ENCODE measurements around the gene RTF1.
"Not testable (repeated sequence)": the region's sequence is repeated elsewhere in the genome, so short reads cannot be mapped to it uniquely, and the experiment has no call there.

The RTF1 gene

GRCh38 chr15:41435037-41435786 lies 18.3 kb downstream of the RTF1 start:
- H3K4me3 ChIP-seq (ENCODE audit: low read depth, low read length), result no peak overlapping the region
- DNase-seq (ENCODE audit: low read depth), result no peak

- no peak overlapping the region for H3K4me3 ChIP-seq (ENCODE audit: low read depth, low read length)
- DNase-seq (ENCODE audit: low read depth), result no peak
Measured at GRCh38 chr15:41437448-41437847, 20.6 kb downstream of the RTF1 start.

- no peak for DNase-seq (ENCODE audit: low read depth)
- H3K4me3 ChIP-seq (ENCODE audit: low read depth, low read length), result no peak overlapping the region
Measured at GRCh38 chr15:41438206-41438605, 21.3 kb downstream of the RTF1 start.

- DNase-seq (ENCODE audit: low read depth), result not testable (repeated sequence)
Measured at GRCh38 chr15:41438745-41439144, 21.9 kb downstream of the RTF1 start.

GRCh38 chr15:41443275-41443674 lies 26.4 kb downstream of the RTF1 start:
- DNase-seq (ENCODE audit: low read depth), result no peak
- H3K4me3 ChIP-seq (ENCODE audit: low read depth, low read length), result no peak overlapping the region

More at GRCh38 chr15:41438745-41439144, 21.9 kb downstream of the RTF1 start:
- H3K4me3 ChIP-seq (ENCODE audit: low read depth, low read length), result not testable (repeated sequence)

- DNase-seq (ENCODE audit: low read depth), result no peak
- no peak overlapping the region for H3K4me3 ChIP-seq (ENCODE audit: low read depth, low read length)
Measured at GRCh38 chr15:41445399-41445798, 28.5 kb downstream of the RTF1 start.

GRCh38 chr15:41462084-41462795 lies 45.3 kb downstream of the RTF1 start:
- no peak overlapping the region for H3K4me3 ChIP-seq (ENCODE audit: low read depth, low read length)
- DNase-seq (ENCODE audit: low read depth), result no peak

GRCh38 chr15:41464889-41465580 lies 48.1 kb downstream of the RTF1 start:
- no peak overlapping the region for H3K4me3 ChIP-seq (ENCODE audit: low read depth, low read length)
- no peak for DNase-seq (ENCODE audit: low read depth)

GRCh38 chr15:41465822-41466421 lies 49.0 kb downstream of the RTF1 start:
- peak; percentile 36 for DNase-seq (ENCODE audit: low read depth)
- no peak overlapping the region for H3K4me3 ChIP-seq (ENCODE audit: low read depth, low read length)

- no peak overlapping the region for H3K4me3 ChIP-seq (ENCODE audit: low read depth, low read length)
- DNase-seq (ENCODE audit: low read depth), result no peak
Measured at GRCh38 chr15:41466711-41467110, 49.8 kb downstream of the RTF1 start.

GRCh38 chr15:41469644-41470043 lies 52.7 kb downstream of the RTF1 start:
- DNase-seq (ENCODE audit: low read depth); H3K4me3 ChIP-seq (ENCODE audit: low read depth, low read length): not testable (repeated sequence)

- no peak for DNase-seq (ENCODE audit: low read depth)
- H3K4me3 ChIP-seq (ENCODE audit: low read depth, low read length), result no peak overlapping the region
Measured at GRCh38 chr15:41473418-41473817, 56.5 kb downstream of the RTF1 start.

- no peak for DNase-seq (ENCODE audit: low read depth)
- no peak overlapping the region for H3K4me3 ChIP-seq (ENCODE audit: low read depth, low read length)
Measured at GRCh38 chr15:41474436-41474835, 57.5 kb downstream of the RTF1 start.

GRCh38 chr15:41474941-41475340 lies 58.0 kb downstream of the RTF1 start:
- DNase-seq (ENCODE audit: low read depth), result no peak
- no peak overlapping the region for H3K4me3 ChIP-seq (ENCODE audit: low read depth, low read length)

- peak; percentile 14 for DNase-seq (ENCODE audit: low read depth)
- no peak overlapping the region for H3K4me3 ChIP-seq (ENCODE audit: low read depth, low read length)
Measured at GRCh38 chr15:41476416-41477048, 59.6 kb downstream of the RTF1 start.

GRCh38 chr15:41480396-41481140 lies 63.7 kb downstream of the RTF1 start:
- H3K4me3 ChIP-seq (ENCODE audit: low read depth, low read length), result no peak overlapping the region

GRCh38 chr15:41482110-41482877 lies 65.4 kb downstream of the RTF1 start:
- DNase-seq (ENCODE audit: low read depth), result no peak
- no peak overlapping the region for H3K4me3 ChIP-seq (ENCODE audit: low read depth, low read length)

More at GRCh38 chr15:41480396-41481140, 63.7 kb downstream of the RTF1 start:
- DNase-seq (ENCODE audit: low read depth), result no peak

- DNase-seq (ENCODE audit: low read depth), result no peak
Measured at GRCh38 chr15:41483115-41483514, 66.2 kb downstream of the RTF1 start.

More at GRCh38 chr15:41483115-41483514, 66.2 kb downstream of the RTF1 start:
- no peak overlapping the region for H3K4me3 ChIP-seq (ENCODE audit: low read depth, low read length)
